ENCODE results near the gene MASP1.

MASP1 gene

GRCh38 chr3:187230011-187230410, 61.5 kb downstream of the MASP1 start:
- TF ChIP-seq CTCF (IDR thresholded peaks at IDR 0.05), result no peak
- no peak for DNase-seq (ENCODE audit: low spot score)
- no peak overlapping the region for H3K4me3 ChIP-seq

GRCh38 chr3:187228740-187229139, 62.8 kb downstream of the MASP1 start:
- Histone ChIP-seq H3K4me3 (no peak overlapping the region), H3K27ac (no peak overlapping the region)
- no peak for TF ChIP-seq CTCF (IDR thresholded peaks at IDR 0.05)
- DNase-seq (ENCODE audit: low spot score), result no peak

More at GRCh38 chr3:187230011-187230410, 61.5 kb downstream of the MASP1 start:
- H3K27ac ChIP-seq, result no peak overlapping the region

- no peak overlapping the region for H3K27ac ChIP-seq
- no peak for TF ChIP-seq CTCF (IDR thresholded peaks at IDR 0.05)
- DNase-seq (ENCODE audit: low spot score), result no peak
- H3K4me3 ChIP-seq, result no peak overlapping the region
Observed at GRCh38 chr3:187227658-187228258, 63.8 kb downstream of the MASP1 start.

- no peak overlapping the region for H3K4me3 ChIP-seq
- TF ChIP-seq CTCF (IDR thresholded peaks at IDR 0.05), result no peak
- DNase-seq (ENCODE audit: low spot score), result no peak
Observed at GRCh38 chr3:187223799-187224198, 67.7 kb downstream of the MASP1 start.

GRCh38 chr3:187222801-187223200, 68.7 kb downstream of the MASP1 start:
- H3K4me3 ChIP-seq, result no peak overlapping the region
- no peak for TF ChIP-seq CTCF (IDR thresholded peaks at IDR 0.05)
- no peak for DNase-seq (ENCODE audit: low spot score)
- H3K27ac ChIP-seq, result no peak overlapping the region

More at GRCh38 chr3:187223799-187224198, 67.7 kb downstream of the MASP1 start:
- H3K27ac ChIP-seq, result no peak overlapping the region

- Histone ChIP-seq H3K27ac (no peak overlapping the region), H3K4me3 (no peak overlapping the region)
- TF ChIP-seq CTCF (IDR thresholded peaks at IDR 0.05), result no peak
- DNase-seq (ENCODE audit: low spot score), result no peak
Observed at GRCh38 chr3:187215460-187215859, 76.1 kb downstream of the MASP1 start.

GRCh38 chr3:187213616-187214015, 77.9 kb downstream of the MASP1 start:
- DNase-seq (ENCODE audit: low spot score), result no peak
- no peak overlapping the region for H3K4me3 ChIP-seq
- H3K27ac ChIP-seq, result no peak overlapping the region
- TF ChIP-seq CTCF (IDR thresholded peaks at IDR 0.05), result no peak

Measured in coronary artery (tissue), 2 donors.